ENCODE data around the gene KIRREL3.

DNA sequence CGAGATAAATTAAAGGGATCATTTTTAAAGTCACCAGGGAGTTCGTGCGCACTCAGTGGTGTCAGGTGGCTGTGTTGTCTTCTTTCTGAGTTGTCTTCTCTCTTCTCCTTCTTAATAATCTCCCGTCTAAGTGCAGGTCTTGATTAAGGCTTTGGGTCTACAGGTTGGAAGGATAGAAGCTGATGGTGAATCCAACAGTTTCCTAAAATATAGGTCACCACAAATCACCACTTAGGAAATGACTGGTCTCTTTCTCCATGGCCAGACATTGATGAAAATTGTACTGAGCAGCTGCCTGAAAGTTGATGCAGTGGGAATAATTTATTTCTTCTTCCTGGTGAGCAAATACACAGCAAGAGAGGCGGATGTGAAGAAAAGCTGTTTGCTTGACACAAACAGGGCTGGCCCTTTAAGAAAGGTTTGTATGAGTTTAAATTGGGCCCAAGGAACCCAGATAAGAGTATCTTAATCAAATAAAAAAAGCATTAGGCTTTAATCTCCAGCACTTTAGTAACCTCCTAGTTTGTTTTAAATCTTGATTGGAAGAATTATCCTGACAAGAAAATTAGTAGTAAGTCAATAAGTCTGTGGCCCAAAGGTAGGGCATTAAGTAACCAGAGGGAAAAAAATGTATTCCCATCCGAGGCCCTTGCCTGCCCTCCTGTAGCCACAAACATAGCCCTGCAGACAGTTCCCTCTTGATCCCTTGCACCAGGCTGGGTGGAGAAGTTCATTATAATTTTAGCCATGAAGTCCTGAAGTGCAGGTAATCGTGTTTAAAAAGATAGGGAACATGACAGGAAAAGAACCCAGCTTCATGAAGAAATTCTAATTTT is 245.8 kb downstream of the KIRREL3 start:
- TF ChIP-seq, protein P1, sequence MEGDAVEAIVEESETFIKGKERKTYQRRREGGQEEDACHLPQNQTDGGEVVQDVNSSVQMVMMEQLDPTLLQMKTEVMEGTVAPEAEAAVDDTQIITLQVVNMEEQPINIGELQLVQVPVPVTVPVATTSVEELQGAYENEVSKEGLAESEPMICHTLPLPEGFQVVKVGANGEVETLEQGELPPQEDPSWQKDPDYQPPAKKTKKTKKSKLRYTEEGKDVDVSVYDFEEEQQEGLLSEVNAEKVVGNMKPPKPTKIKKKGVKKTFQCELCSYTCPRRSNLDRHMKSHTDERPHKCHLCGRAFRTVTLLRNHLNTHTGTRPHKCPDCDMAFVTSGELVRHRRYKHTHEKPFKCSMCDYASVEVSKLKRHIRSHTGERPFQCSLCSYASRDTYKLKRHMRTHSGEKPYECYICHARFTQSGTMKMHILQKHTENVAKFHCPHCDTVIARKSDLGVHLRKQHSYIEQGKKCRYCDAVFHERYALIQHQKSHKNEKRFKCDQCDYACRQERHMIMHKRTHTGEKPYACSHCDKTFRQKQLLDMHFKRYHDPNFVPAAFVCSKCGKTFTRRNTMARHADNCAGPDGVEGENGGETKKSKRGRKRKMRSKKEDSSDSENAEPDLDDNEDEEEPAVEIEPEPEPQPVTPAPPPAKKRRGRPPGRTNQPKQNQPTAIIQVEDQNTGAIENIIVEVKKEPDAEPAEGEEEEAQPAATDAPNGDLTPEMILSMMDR (optimal IDR thresholded peaks at IDR 0.05 in 1 of 3, IDR thresholded peaks at IDR 0.05 in 1 of 3, conservative IDR thresholded peaks at IDR 0.05 in 1 of 3; ENCODE audit: extremely low read depth in 1 of 3, insufficient read depth in 2 of 3, low read length in 3 of 3) = no peak
- TF ChIP-seq EZH2 (IDR thresholded peaks at IDR 0.05; ENCODE audit: low read length) = no peak
